HEK293 (cell line): ENCODE results near the gene RIPK4.

ENCODE experiments used
- KLF9 ChIP-seq: fragments of 450-650 bp; formaldehyde crosslinking; IDR thresholded peaks from 2 replicates; pipeline ENCODE4 v1.5.1; 2016; ENCODE audit warnings: missing biosample characterization, missing genetic modification characterization, low read depth
- ZBTB8A ChIP-seq: fragments of 450-650 bp; formaldehyde crosslinking; IDR thresholded peaks from 2 replicates; pipeline ENCODE4 v1.5.1; 2016; ENCODE audit warnings: missing biosample characterization, missing genetic modification characterization
- ZNF174 ChIP-seq: fragments of 450-650 bp; formaldehyde crosslinking; IDR thresholded peaks from 2 replicates; pipeline ENCODE4 v1.5.0; 2017; ENCODE audit warnings: missing biosample characterization, mild to moderate bottlenecking, missing genetic modification characterization
- ZNF214 ChIP-seq: fragments of 450-650 bp; formaldehyde crosslinking; IDR thresholded peaks from 2 replicates; pipeline ENCODE4 v1.5.1; 2017; ENCODE audit warnings: missing biosample characterization, mild to moderate bottlenecking, missing genetic modification characterization, borderline replicate concordance
- ZNF529 ChIP-seq: fragments of 450-650 bp; formaldehyde crosslinking; IDR thresholded peaks from 2 replicates; pipeline ENCODE4 v1.5.1; 2017; ENCODE audit warnings: missing genetic modification characterization, missing biosample characterization; ENCODE audit not compliant: insufficient replicate concordance
- TF ChIP-seq, protein P1 (sequence below): fragments of 450-650 bp; formaldehyde crosslinking; IDR thresholded peaks from 2 replicates; pipeline ENCODE4 v1.5.1; 2016; ENCODE audit warnings: missing biosample characterization, missing genetic modification characterization
- TF ChIP-seq, protein P2 (sequence below): fragments of 450-650 bp; formaldehyde crosslinking; IDR thresholded peaks from 2 replicates; pipeline ENCODE4 v1.5.1; 2016; ENCODE audit warnings: missing biosample characterization, missing genetic modification characterization
- TF ChIP-seq, protein P3 (sequence below): fragments of 450-650 bp; formaldehyde crosslinking; IDR thresholded peaks from 2 replicates; pipeline ENCODE4 v1.5.1; 2016; ENCODE audit warnings: missing biosample characterization, missing genetic modification characterization
- TF ChIP-seq, protein P4 (sequence below): sonication (generic); formaldehyde crosslinking; IDR thresholded peaks from 2 replicates; pipeline ENCODE4 v1.8.1; 2022; ENCODE audit warnings: mild to moderate bottlenecking, moderate library complexity, missing genetic modification reagents
- TF ChIP-seq, protein P5 (sequence below): fragments of 450-650 bp; formaldehyde crosslinking; IDR thresholded peaks from 2 replicates; pipeline ENCODE4 v1.5.1; 2016; ENCODE audit warnings: missing biosample characterization, missing genetic modification characterization

DNA sequence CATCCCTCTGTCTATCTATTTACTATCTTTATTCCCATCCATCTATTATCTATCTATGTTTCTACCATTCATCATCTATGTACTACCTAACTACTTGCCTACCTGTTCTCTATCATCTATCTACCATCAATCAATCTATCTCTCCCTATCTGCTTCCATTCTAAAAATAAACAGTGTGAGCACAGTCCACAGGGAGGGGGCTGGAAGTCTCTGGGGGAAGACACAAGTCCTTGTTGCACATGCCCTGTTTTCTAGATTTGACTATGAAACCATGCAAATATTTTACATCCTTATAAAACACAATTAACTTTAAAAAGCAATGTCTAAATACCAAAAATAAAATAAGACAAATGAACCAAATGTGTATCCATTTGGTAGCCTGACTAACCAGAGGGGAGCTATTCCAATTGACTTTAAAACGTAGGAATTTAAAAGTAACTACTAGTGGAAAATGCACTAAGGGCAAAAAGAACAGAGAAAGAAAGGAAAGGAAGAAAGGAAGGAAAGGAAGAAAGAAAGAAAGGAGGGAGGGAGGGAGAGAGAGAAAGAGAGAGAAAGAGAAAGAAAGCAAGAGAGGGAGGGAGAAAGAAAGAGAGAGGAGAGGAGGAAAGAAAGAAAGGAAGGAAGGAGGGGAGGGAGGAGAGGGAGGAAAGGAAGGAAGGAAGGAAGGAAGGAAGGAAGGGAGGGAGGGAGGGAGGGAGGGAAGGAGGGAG is 13.6 kb upstream of the RIPK4 start:
- TF ChIP-seq ZBTB8A (tag by site-specific recombination) (no peak), ZNF174 (tag by site-specific recombination) (no peak), KLF9 (tag by site-specific recombination) (no peak), ZNF214 (tag by site-specific recombination) (no peak), ZNF529 (no peak)
- TF ChIP-seq, protein P1, sequence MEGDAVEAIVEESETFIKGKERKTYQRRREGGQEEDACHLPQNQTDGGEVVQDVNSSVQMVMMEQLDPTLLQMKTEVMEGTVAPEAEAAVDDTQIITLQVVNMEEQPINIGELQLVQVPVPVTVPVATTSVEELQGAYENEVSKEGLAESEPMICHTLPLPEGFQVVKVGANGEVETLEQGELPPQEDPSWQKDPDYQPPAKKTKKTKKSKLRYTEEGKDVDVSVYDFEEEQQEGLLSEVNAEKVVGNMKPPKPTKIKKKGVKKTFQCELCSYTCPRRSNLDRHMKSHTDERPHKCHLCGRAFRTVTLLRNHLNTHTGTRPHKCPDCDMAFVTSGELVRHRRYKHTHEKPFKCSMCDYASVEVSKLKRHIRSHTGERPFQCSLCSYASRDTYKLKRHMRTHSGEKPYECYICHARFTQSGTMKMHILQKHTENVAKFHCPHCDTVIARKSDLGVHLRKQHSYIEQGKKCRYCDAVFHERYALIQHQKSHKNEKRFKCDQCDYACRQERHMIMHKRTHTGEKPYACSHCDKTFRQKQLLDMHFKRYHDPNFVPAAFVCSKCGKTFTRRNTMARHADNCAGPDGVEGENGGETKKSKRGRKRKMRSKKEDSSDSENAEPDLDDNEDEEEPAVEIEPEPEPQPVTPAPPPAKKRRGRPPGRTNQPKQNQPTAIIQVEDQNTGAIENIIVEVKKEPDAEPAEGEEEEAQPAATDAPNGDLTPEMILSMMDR, result no peak
- TF ChIP-seq, protein P2, sequence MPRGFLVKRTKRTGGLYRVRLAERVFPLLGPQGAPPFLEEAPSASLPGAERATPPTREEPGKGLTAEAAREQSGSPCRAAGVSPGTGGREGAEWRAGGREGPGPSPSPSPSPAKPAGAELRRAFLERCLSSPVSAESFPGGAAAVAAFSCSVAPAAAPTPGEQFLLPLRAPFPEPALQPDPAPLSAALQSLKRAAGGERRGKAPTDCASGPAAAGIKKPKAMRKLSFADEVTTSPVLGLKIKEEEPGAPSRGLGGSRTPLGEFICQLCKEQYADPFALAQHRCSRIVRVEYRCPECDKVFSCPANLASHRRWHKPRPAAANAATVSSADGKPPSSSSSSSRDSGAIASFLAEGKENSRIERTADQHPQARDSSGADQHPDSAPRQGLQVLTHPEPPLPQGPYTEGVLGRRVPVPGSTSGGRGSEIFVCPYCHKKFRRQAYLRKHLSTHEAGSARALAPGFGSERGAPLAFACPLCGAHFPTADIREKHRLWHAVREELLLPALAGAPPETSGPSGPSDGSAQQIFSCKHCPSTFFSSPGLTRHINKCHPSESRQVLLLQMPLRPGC (tag by site-specific recombination), result no peak
- TF ChIP-seq, protein P3, sequence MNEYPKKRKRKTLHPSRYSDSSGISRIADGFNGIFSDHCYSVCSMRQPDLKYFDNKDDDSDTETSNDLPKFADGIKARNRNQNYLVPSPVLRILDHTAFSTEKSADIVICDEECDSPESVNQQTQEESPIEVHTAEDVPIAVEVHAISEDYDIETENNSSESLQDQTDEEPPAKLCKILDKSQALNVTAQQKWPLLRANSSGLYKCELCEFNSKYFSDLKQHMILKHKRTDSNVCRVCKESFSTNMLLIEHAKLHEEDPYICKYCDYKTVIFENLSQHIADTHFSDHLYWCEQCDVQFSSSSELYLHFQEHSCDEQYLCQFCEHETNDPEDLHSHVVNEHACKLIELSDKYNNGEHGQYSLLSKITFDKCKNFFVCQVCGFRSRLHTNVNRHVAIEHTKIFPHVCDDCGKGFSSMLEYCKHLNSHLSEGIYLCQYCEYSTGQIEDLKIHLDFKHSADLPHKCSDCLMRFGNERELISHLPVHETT (tag by site-specific recombination), result no peak
- TF ChIP-seq, protein P4, sequence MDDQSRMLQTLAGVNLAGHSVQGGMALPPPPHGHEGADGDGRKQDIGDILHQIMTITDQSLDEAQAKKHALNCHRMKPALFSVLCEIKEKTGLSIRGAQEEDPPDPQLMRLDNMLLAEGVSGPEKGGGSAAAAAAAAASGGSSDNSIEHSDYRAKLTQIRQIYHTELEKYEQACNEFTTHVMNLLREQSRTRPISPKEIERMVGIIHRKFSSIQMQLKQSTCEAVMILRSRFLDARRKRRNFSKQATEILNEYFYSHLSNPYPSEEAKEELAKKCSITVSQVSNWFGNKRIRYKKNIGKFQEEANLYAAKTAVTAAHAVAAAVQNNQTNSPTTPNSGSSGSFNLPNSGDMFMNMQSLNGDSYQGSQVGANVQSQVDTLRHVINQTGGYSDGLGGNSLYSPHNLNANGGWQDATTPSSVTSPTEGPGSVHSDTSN (CRISPR knock-in tag), result no peak
- TF ChIP-seq, protein P5, sequence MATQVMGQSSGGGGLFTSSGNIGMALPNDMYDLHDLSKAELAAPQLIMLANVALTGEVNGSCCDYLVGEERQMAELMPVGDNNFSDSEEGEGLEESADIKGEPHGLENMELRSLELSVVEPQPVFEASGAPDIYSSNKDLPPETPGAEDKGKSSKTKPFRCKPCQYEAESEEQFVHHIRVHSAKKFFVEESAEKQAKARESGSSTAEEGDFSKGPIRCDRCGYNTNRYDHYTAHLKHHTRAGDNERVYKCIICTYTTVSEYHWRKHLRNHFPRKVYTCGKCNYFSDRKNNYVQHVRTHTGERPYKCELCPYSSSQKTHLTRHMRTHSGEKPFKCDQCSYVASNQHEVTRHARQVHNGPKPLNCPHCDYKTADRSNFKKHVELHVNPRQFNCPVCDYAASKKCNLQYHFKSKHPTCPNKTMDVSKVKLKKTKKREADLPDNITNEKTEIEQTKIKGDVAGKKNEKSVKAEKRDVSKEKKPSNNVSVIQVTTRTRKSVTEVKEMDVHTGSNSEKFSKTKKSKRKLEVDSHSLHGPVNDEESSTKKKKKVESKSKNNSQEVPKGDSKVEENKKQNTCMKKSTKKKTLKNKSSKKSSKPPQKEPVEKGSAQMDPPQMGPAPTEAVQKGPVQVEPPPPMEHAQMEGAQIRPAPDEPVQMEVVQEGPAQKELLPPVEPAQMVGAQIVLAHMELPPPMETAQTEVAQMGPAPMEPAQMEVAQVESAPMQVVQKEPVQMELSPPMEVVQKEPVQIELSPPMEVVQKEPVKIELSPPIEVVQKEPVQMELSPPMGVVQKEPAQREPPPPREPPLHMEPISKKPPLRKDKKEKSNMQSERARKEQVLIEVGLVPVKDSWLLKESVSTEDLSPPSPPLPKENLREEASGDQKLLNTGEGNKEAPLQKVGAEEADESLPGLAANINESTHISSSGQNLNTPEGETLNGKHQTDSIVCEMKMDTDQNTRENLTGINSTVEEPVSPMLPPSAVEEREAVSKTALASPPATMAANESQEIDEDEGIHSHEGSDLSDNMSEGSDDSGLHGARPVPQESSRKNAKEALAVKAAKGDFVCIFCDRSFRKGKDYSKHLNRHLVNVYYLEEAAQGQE (tag by site-specific recombination), result no peak
